Esophagus muscularis mucosa (tissue), 4 donors: ENCODE data around the gene MON1B. TPM values are rescaled to one million over a fixed set of nuclear protein-coding genes. Genes with fewer than 3 reads are reported as not detected.

Source experiments
- DNase-seq: peaks from one replicate; pipeline ENCODE4 v3.0.0-alpha.2; 2017; ENCODE audit errors: extremely low spot score
- H3K27ac ChIP-seq, 4 donors: fragments of 200-600 bp; sonication (generic); replicated peaks in 1 of 4; 1 replicate in 3 of 4; 2 replicates in 1 of 4; pipeline ENCODE4 v1.5.1; 2016 to 2019; ENCODE audit warnings: mild to moderate bottlenecking in 1 of 4
- H3K27me3 ChIP-seq, 4 donors: fragments of 200-600 bp; sonication (generic); one replicate each; pipeline versions ENCODE4 v1.5.1 to v1.6.0; 2016 to 2019
- H3K36me3 ChIP-seq, 4 donors: fragments of 200-600 bp; sonication (generic); one replicate each; pipeline ENCODE4 v1.5.1; 2016 to 2019
- H3K4me1 ChIP-seq, 4 donors: fragments of 200-600 bp; sonication (generic); one replicate each; pipeline ENCODE4 v1.5.1; 2016 to 2019
- H3K4me3 ChIP-seq, 4 donors: fragments of 200-600 bp; sonication (generic); 1 replicate in 2 of 4; 2 replicates in 2 of 4; pipeline ENCODE4 v1.5.1; 2016 to 2019; ENCODE audit warnings: mild to moderate bottlenecking in 4 of 4, moderate library complexity in 1 of 4
- H3K9me3 ChIP-seq, 4 donors: fragments of 200-600 bp; sonication (generic); 1 replicate in 3 of 4; 2 replicates in 1 of 4; pipeline ENCODE4 v1.5.1; 2016 to 2019
- EP300 ChIP-seq: sonication (generic); formaldehyde crosslinking; IDR thresholded peaks from one replicate; pipeline ENCODE4 v1.6.1; 2017; ENCODE audit warnings: antibody characterized with exemption
- POLR2A ChIP-seq: fragments of 450-650 bp; IDR thresholded peaks from one replicate; pipeline ENCODE4 v1.6.1; 2017; ENCODE audit warnings: antibody characterized with exemption, moderate library complexity, mild to moderate bottlenecking, low read depth
- POLR2AphosphoS5 ChIP-seq, 2 donors: sonication (generic); formaldehyde crosslinking; IDR thresholded peaks; one replicate each; pipeline ENCODE4 v1.6.1; 2017; ENCODE audit warnings: antibody characterized with exemption in 2 of 2
- WGBS: methylation state at CpG from one replicate; pipeline ENCODE4 v1.1.5; 2018; 5-methylcytosine and 5-hydroxymethylcytosine counted together
- intact Hi-C: fragments of 100-400 bp; cut with DNase I; formaldehyde crosslinking; loops from one replicate; pipeline ENCODE4 v1.15.1; 2023
- total RNA-seq, 4 donors: library from RNA; depleted of rRNA; stranded (reverse); fragments of >200 nt; gene quantifications; one replicate each; pipeline versions ENCODE4 v1.1.0 to v1.2.1, GENCODE V29; 2016
- TF ChIP-seq, protein P1 (sequence below), 3 experiments: fragments of 200-600 bp in 2 of 3; fragments of 450-650 bp in 1 of 3; sonication (generic) in 2 of 3; IDR thresholded peaks; one replicate each; pipeline ENCODE4 v1.5.1; 2017 to 2019; ENCODE audit warnings: antibody characterized with exemption in 3 of 3, mild to moderate bottlenecking in 2 of 3, moderate library complexity in 1 of 3

MON1B gene
- 10 to 100 TPM; 19.1 to 33.8 (median 29.1) TPM for total RNA-seq

DNA sequence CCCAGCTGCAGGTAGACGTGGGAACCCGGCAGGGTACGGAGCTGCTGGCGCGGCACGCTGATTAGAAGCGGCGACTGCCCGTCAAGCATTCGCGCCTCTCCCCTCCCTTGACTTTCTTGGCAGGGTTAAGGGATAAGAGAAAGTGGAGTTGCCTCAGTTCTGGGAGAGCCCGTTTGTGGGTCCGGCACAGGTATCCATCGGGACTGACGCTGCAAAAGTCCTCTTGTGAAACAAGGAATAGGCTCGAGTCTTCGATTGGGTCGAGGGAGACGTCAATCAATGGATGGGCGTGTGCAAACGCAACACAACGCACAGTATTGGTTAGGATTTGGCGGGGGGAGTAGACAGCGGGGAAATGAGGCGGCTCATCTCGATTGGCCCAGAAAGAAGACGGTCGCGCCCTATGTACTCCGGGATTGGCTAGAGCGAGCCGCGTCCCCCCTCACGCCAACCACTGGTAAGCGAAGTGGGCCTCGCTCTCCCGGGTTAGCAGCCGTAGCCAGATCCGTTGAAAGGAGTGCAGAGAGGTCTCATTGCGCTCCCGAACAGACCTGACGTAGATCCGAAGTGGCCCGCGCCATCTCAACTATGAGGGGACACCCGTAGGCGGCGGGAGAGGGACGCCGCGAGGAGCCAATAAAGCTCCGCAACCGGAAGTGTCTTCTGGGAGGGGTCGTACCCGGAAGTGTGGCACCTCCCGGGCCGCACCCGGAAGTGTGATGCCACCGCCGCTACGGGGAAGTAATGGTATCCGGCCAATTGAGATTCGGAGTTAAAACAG, at the start of gene MON1B:
TSS of gene MON1B (plus strand) at position 713 of the 781 bp plus-strand sequence. CDS start 296 bp downstream, outside the sequence.
- peaks cover 0 to 5% (median 2%) of the 10 kb centered on the region in 4 donors for H3K27me3 ChIP-seq
- H3K9me3 ChIP-seq, result no peaks in the 10 kb centered on the region
- TF ChIP-seq POLR2AphosphoS5 (IDR thresholded peaks at IDR 0.05) (peak; percentile 62 to 94), POLR2A (peak; percentile 65), EP300 (no peak)
- TF ChIP-seq, protein P1, sequence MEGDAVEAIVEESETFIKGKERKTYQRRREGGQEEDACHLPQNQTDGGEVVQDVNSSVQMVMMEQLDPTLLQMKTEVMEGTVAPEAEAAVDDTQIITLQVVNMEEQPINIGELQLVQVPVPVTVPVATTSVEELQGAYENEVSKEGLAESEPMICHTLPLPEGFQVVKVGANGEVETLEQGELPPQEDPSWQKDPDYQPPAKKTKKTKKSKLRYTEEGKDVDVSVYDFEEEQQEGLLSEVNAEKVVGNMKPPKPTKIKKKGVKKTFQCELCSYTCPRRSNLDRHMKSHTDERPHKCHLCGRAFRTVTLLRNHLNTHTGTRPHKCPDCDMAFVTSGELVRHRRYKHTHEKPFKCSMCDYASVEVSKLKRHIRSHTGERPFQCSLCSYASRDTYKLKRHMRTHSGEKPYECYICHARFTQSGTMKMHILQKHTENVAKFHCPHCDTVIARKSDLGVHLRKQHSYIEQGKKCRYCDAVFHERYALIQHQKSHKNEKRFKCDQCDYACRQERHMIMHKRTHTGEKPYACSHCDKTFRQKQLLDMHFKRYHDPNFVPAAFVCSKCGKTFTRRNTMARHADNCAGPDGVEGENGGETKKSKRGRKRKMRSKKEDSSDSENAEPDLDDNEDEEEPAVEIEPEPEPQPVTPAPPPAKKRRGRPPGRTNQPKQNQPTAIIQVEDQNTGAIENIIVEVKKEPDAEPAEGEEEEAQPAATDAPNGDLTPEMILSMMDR (IDR thresholded peaks at IDR 0.05), result peak in 1 of 3 experiments; percentile 0
- under 1% methylated on average over 29 of the region's 63 CpGs for WGBS
- intact Hi-C loops, result no loop called here
- H3K27ac ChIP-seq, result peak within 1 kb of the TSS; percentile 92 to 99 (median 94)
- peak; percentile 100 for DNase-seq
- peaks cover 12 to 34% (median 27%) of the 10 kb centered on the region in 4 donors for H3K4me1 ChIP-seq
- peaks cover 14 to 27% (median 26%) of the 10 kb centered on the region in 4 donors for H3K36me3 ChIP-seq
- peak within 1 kb of the TSS; percentile 64 to 84 (median 78) for H3K4me3 ChIP-seq

DNA sequence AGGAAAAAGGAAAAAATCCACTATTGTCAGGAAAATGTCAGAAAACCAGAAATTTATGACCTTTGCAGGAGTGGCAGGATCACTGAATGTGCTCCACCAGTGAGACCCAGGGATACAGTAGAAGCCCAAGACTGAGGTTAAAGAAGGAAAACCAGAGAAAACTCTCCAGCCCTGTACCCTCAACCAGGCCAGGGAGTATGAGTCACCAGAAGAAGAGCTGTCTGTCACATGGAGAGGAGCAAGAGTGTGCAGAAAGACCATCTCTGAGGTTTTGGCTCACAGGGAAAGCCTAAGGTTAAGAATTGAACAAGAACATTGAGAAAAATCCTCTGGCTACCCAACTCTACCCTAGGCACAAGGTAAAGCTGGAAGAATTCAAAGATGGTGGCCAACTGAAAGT, 47.6 kb upstream of the MON1B start:
- Histone ChIP-seq H3K27me3 (no peaks in the 10 kb centered on the region), H3K9me3 (peaks cover 0 to 3% (median 0%) of the 10 kb centered on the region in 4 donors), H3K27ac (no peak overlapping the region), H3K4me3 (no peak overlapping the region), H3K36me3 (no peaks in the 10 kb centered on the region), H3K4me1 (no peaks in the 10 kb centered on the region)
- TF ChIP-seq POLR2AphosphoS5 (IDR thresholded peaks at IDR 0.05) (no peak), POLR2A (no peak), EP300 (no peak)
- TF ChIP-seq, protein P1 (IDR thresholded peaks at IDR 0.05), result no peak
- peak; percentile 68 for DNase-seq
- intact Hi-C loops, result no loop called here

DNA sequence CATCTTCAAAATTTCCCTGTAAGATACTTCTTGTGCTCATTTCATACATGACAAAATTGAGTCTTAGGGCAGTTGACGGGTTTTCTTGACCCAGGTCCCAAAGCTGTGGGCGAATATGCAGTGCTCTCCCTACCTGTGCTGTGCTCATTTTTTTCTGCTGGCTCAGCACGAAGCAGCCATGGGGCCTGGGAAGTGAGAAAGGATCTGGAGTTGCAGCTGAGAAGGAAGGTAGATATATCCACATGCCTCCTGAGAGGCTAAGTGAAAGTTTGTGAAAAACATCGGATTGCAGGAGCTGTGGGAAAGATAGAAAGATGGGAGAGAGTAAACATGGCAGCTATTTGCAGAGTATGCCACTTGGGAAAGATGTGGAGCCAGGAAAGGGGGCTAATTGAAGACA, 42.9 kb upstream of the MON1B start:
- Histone ChIP-seq H3K4me3 (no peak overlapping the region), H3K9me3 (peaks cover 0 to 3% (median 0%) of the 10 kb centered on the region in 4 donors), H3K27ac (no peak overlapping the region), H3K4me1 (no peaks in the 10 kb centered on the region), H3K27me3 (no peaks in the 10 kb centered on the region), H3K36me3 (no peaks in the 10 kb centered on the region)
- DNase-seq, result peak; percentile 68
- TF ChIP-seq, protein P1 (IDR thresholded peaks at IDR 0.05), result no peak
- TF ChIP-seq POLR2AphosphoS5 (IDR thresholded peaks at IDR 0.05), result no peak
- no peak for TF ChIP-seq POLR2A
- no peak for TF ChIP-seq EP300
- WGBS, result 78% methylated on average over 4 of the region's 4 CpGs
- intact Hi-C loops, result no loop called here

DNA sequence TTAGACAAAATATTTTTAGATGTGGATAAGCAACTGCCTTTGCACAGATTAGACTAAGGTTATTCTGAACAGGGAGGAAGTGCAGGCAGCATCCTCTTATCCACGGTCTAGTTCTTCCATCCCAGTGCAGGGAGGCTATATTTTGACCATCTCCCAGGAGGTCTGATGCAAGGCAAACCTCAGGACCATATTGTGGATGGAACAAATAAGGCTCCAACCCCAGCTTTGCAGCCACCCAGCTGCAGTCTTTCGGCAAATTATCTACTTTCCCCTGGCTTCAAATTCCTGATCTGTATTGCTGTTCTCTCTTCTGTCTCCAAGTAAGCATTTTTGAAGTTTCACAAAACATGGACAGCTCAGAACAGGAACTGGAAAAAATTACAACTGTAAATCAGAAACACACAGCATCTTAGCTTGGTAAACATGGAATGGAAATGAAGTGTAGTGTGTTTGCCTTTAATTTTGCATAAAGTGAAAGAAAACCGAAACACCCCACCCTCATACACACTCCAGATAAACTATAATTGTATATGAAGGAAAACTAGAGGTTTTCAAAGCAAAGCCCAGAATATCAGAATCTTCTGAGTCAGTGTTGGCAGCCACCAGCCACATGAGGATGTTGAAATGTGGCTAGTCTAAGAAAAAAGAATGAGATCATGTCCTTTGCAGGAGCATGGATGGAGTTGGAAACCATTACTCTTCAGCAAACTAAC, 33.5 kb upstream of the MON1B start:
- Histone ChIP-seq H3K4me1 (no peaks in the 10 kb centered on the region), H3K4me3 (no peak overlapping the region), H3K9me3 (no peaks in the 10 kb centered on the region), H3K27me3 (peaks cover 0 to 9% (median 0%) of the 10 kb centered on the region in 4 donors), H3K36me3 (no peaks in the 10 kb centered on the region), H3K27ac (no peak overlapping the region)
- TF ChIP-seq EP300, result no peak
- no peak for TF ChIP-seq POLR2AphosphoS5 (IDR thresholded peaks at IDR 0.05)
- TF ChIP-seq POLR2A, result no peak
- TF ChIP-seq, protein P1 (IDR thresholded peaks at IDR 0.05), result no peak
- 66% methylated on average over 3 of the region's 3 CpGs for WGBS
- no peak for DNase-seq
- intact Hi-C loops, result no loop called here
